ENCODE data around the gene TMEM212. TPM values are rescaled to one million over a fixed set of nuclear protein-coding genes. Genes with fewer than 3 reads are reported as not detected.

TMEM212 gene
- under 1 TPM in 2 of 4 donors, not detected in 2; 0.16 to 0.35 TPM for polyA plus RNA-seq (ENCODE audit: insufficient read length in 4 of 4)

DNA sequence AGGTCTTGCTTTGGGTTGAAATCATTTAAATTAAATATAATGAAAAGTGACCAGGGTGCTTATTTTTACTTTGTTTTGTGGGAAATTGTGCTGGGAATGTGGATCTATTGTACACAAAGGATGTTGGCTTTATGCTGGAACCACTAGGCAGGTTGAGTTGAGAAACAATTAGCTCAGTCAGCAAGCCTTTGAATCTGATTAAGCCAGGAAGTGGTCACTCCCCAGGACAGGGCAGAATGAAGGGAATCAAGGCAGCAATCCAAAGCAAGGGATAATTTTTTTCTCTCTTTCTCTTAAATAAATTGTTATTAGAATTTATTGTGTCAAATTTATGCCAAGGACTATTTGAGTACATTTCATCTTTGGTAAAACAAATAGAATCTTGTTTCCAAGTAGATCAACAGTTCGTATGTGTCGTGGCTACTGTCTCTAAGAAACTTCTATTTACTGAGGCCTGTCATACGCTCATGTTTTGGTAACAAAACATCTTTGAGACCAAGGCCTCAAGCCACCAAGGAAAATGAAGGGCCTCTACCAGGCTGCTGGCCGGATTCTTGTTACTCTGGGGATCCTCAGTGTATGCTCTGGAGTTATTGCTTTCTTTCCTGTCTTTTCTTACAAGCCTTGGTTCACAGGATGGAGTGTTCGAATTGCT lies at the start of gene TMEM212:
TMEM212 (plus strand) TSS at position 486 of the 655 bp plus-strand sequence; CDS start at position 521, 35 bp downstream.
- no peak for DNase-seq (ENCODE audit: low read depth in 4 of 4, low spot score in 2 of 4)

DNA sequence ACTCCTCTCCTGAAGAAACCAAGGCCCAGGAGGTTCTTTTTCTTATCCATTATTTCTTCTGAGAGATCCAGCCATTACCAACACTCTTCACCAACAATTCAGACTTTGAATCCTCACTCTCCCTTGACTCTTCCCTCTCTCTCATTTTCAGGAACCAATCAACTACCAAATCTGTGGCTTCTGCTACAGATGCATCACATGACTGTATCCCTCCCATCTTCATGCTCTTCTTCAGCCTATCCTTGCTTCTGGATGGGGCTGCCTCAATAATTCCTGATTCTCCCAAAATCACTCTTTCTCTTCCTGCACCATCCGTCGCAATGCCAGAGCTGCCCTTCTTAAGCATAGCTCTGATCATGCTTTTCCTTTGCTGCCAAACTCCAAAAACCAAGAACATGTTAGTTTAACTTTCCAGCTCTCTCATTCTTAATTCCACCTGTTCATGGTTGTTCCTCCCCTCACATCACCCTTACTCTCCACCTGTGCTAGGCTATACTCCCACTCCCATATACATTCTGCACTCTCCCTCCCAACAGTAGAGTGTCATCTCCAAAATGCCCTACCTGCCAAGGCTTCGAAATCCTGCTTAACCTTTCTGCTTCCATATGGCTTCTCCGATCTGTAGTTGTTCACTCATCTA lies 46.4 kb upstream of the TMEM212 start:
- no peak for DNase-seq (ENCODE audit: low read depth in 4 of 4, low spot score in 2 of 4)

- no peak for DNase-seq (ENCODE audit: low read depth in 4 of 4, low spot score in 2 of 4)
Observed at GRCh38 chr3:171797265-171797679, 45.9 kb upstream of the TMEM212 start.

- DNase-seq (ENCODE audit: low read depth in 4 of 4, low spot score in 2 of 4) = no peak
Observed at GRCh38 chr3:171797873-171798272, 45.3 kb upstream of the TMEM212 start.

GRCh38 chr3:171799501-171799900 lies 43.6 kb upstream of the TMEM212 start:
- DNase-seq (ENCODE audit: low read depth in 4 of 4, low spot score in 2 of 4) = no peak

GRCh38 chr3:171801738-171802589 lies 41.2 kb upstream of the TMEM212 start:
- DNase-seq (ENCODE audit: low read depth in 4 of 4, low spot score in 2 of 4) = no peak

DNA sequence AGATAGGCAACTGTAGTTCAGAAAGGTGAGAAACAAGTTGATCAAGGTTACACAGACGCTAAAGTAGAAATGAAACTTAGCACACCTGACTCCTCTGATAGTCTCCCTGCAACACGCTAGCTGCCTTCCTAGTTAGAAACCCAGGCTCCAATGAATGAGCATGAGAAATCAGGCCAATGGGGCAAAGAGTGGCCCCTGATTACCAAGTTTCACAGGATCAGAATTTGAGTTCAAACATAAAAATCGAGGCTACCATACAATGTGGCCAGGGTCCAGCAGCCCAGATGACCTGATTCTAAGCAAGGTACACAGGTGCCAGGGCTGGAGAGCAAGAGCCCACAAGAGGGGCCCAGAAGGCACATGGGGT lies 40.6 kb upstream of the TMEM212 start:
- DNase-seq (ENCODE audit: low read depth in 4 of 4, low spot score in 2 of 4) = no peak

DNA sequence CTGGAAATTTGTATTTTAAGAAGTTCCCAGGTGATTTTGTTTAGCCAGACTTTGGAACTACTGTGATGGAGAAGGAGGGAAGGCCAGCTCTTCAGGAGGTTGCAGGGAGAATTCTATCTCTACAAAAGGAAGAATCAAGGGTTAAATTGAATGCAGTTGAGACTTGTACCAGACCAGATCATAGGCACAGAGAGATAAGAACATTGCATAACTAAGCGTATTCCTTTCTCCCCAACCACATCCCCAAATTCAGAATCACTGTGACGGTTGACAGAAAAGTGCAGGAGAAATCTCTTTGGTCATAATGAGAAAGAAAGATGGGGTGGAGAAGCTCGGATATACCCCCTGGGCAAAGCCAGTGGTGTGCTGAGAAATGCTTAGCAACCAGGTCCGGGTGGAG lies 40.1 kb upstream of the TMEM212 start:
- no peak for DNase-seq (ENCODE audit: low read depth in 4 of 4, low spot score in 2 of 4)

DNA sequence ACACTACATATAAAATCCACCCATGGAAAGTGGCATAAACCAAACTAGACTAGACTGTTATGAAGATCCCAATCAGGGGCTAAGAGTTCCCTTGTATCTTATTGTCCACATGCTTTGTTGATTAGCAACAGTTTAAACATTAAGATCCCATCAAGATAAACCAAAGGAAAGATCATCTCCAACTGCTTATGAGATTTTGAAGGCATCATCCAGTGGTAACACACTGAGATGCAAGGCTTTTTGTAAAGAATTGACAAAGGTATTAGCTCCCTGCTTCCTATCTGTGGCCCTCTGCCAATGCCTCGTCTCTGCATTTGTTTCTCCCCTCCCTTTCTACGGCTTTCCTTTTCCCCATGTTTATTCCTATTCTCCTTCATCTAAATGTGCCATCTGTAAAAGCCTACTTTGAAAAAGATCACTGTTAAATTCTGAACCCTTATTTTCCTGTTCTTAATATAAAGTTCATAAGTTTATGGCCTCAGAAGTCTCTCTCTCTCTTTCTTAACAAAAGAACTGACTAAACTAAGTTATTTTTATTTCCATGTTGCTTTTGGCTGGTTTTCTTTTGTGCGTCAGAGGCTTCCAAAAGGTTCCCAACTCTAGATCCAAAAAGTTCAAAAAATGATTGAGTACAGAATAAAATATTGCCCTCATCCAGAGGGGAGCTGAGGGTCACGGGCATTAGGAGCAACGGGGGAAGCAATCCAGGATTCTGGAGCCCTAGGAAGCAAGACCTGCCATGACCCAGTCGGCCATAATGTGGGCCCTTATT lies 38.3 kb upstream of the TMEM212 start:
- DNase-seq (ENCODE audit: low read depth in 4 of 4, low spot score in 2 of 4) = no peak

DNA sequence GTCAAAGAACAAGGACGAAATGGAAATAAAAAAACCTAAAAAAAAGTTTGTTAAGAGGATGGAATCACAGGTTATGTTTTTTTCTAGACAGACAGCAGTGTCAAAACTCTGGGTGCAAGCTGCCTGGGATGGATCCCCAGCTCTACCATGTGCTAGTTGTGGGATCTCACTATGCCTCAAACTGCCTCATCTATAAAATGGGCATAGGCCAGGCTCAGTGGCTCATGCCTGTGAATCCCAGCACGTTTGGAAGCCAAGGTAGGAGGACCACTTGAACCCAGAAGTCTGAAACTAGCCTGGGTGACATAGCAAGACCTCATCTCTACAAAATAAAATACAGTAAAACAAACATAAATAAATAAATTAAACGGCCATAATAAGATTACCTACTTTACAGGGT lies 37.5 kb upstream of the TMEM212 start:
- DNase-seq (ENCODE audit: low read depth in 4 of 4, low spot score in 2 of 4) = no peak

DNA sequence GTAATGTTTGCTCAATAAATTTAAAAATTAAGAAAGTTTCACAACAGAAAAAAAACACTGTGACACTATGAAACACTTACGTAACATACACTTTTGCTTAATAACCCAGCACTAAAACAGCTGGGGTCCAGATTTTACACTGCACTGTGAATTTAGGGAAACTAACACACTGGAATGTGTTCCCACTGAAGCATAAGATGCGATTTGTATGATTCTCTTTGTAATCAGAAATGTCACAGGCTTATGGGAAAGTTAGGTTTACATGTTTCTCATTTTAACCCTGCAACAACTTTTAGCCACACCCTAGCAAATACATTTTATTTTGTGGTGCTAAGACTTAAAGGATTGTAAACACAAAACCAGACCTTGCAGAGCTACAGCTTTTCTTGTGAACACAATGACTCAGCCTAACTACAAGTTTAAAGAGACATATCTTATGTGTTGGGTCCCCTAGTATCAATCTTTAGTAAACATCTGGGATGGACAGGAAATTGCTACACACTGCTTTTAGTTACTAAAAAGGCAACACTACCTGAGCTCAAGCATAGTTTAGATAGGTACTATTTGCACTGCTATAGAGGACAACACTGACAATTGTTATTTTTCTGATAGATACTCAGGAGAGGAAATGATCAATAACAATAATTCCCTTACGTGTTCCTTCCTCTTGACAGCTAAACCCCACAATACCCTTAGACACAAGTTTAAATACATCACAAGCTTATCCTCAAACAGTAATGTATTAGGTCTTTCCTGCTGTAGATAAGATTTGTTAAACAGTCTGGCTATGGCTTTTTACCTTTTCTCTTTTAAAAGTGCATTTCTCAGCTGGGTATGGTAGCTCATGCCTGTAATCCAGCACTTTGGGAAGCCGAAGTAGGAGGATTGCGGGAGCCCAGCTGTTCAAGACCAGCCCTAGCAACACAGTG lies 36.7 kb upstream of the TMEM212 start:
- no peak for DNase-seq (ENCODE audit: low read depth in 4 of 4, low spot score in 2 of 4)

DNA sequence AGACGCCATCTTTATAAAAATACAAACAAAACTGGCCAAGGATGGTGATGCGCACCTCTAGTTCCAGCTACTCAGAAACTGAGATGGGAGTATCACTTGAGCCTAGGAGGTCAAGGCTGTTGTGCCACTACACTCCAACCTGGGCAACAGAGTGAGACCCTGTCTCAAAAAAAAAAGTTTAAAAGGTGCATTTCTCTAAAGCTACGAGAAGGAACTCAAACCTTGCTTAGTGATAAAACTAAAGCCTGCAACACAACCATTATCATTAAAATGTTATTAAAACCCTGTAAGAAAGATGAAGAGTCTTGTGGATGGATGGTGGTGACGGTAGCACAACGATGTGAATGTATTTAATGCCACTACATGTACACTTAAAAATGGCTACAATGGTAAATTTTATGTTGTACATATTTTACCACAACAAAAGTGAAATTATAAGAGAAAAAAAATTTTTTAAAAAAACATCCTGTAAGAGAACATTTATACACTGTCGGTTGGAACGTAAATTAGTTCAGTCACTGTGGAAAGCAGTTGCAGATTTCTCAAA lies 35.9 kb upstream of the TMEM212 start:
- DNase-seq (ENCODE audit: low read depth in 4 of 4, low spot score in 2 of 4) = no peak

- no peak for DNase-seq (ENCODE audit: low read depth in 4 of 4, low spot score in 2 of 4)
Observed at GRCh38 chr3:171807806-171808205, 35.3 kb upstream of the TMEM212 start.

- DNase-seq (ENCODE audit: low read depth in 4 of 4, low spot score in 2 of 4) = no peak
Observed at GRCh38 chr3:171809611-171809860, 33.6 kb upstream of the TMEM212 start.

DNA sequence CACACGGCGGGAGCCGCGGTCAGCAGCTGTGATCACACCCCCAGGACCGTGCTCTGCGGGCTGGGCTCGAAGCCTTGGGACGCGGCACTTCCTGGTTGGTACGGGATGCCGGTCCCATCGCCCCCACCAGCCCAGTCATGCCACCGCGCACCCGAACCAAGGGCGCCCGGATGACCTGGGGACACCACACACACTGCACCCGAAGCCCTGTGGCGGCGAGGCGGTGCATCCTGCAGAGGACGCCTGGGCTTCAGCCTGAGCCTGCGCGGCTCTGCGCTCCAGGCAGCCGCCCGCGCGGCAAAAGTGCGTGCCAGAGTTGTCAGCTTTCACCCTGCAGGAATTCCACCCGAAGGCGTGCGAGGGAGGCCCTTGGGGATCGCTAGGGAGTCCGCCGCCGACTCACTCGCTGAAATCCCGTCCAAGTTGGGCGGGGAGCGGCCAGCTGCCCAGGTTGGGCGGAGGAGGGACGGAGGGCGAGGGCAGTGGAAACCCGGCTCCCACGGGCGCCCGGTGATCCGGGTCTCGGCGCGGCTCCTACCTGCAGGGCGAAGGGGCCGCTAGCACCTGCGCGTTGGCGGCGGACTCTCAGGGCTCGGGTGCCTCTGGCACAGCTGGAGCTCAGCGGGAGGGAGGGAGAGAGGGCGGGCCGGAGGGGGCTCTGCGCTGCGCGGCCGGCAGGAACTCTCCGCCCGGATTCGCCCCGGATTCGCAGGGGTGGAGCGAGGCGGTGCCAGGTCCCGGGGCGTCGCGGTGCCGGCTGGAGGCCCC lies 33.1 kb upstream of the TMEM212 start, which contains the start of gene PLD1:
PLD1 (minus strand) TSS at position 623 of the 768 bp plus-strand sequence. CDS start 72,432 bp downstream, outside the sequence.
- DNase-seq (ENCODE audit: low read depth in 4 of 4, low spot score in 2 of 4) = peak in 2 of 4 donors; percentile 61 to 62

- no peak for DNase-seq (ENCODE audit: low read depth in 4 of 4, low spot score in 2 of 4)
Observed at GRCh38 chr3:171810629-171811294, 32.4 kb upstream of the TMEM212 start.

GRCh38 chr3:171811295-171811912 lies 31.7 kb upstream of the TMEM212 start:
- no peak for DNase-seq (ENCODE audit: low read depth in 4 of 4, low spot score in 2 of 4)

GRCh38 chr3:171811913-171812335 lies 31.2 kb upstream of the TMEM212 start:
- no peak for DNase-seq (ENCODE audit: low read depth in 4 of 4, low spot score in 2 of 4)

Data from left renal cortex interstitium (tissue), 4 donors.